HG03469 (cell line): ENCODE results near the gene RGS6.

Experiments
- ATAC-seq: cut with Tn5 transposase; IDR thresholded peaks from one replicate; pipeline ENCODE4 v1.9.1; 2021; ENCODE audit warnings: mild to moderate bottlenecking, moderate library complexity, moderate number of reproducible peaks; ENCODE audit not compliant: unreplicated experiment

The RGS6 gene

GRCh38 chr14:72217135-72217534 lies 284.9 kb downstream of the RGS6 start:
- ATAC-seq, result no peak

- ATAC-seq, result no peak
These were observed 289.8 kb downstream of the RGS6 start for GRCh38 chr14:72222046-72222445.

- no peak for ATAC-seq
These were observed 304.4 kb downstream of the RGS6 start for GRCh38 chr14:72236629-72237028.

- no peak for ATAC-seq
These were observed 305.8 kb downstream of the RGS6 start for GRCh38 chr14:72237722-72238666.

GRCh38 chr14:72243309-72244293 lies 311.4 kb downstream of the RGS6 start:
- ATAC-seq, result no peak

- no peak for ATAC-seq
These were observed 315.8 kb downstream of the RGS6 start for GRCh38 chr14:72247896-72248465.

GRCh38 chr14:72253503-72253902 lies 321.3 kb downstream of the RGS6 start:
- no peak for ATAC-seq

- no peak for ATAC-seq
These were observed 322.1 kb downstream of the RGS6 start for GRCh38 chr14:72254202-72254936.

- no peak for ATAC-seq
These were observed 322.8 kb downstream of the RGS6 start for GRCh38 chr14:72254937-72255472.

- ATAC-seq, result no peak
These were observed 323.8 kb downstream of the RGS6 start for GRCh38 chr14:72256055-72256454.

- no peak for ATAC-seq
These were observed 328.8 kb downstream of the RGS6 start for GRCh38 chr14:72261068-72261467.

GRCh38 chr14:72262771-72263170 lies 330.5 kb downstream of the RGS6 start:
- ATAC-seq, result no peak

GRCh38 chr14:72264716-72265115 lies 332.5 kb downstream of the RGS6 start:
- ATAC-seq, result no peak

GRCh38 chr14:72270147-72270727 lies 338.0 kb downstream of the RGS6 start:
- ATAC-seq, result no peak

GRCh38 chr14:72270749-72271148 lies 338.5 kb downstream of the RGS6 start:
- no peak for ATAC-seq

GRCh38 chr14:72275242-72275641 lies 343.0 kb downstream of the RGS6 start:
- no peak for ATAC-seq

- ATAC-seq, result no peak
These were observed 346.1 kb downstream of the RGS6 start for GRCh38 chr14:72278316-72278715.

- no peak for ATAC-seq
These were observed 351.9 kb downstream of the RGS6 start for GRCh38 chr14:72284176-72284575.

GRCh38 chr14:72290241-72290640 lies 358.0 kb downstream of the RGS6 start:
- no peak for ATAC-seq
